ENCODE measurements around the gene C6orf120.

- no peak for TF ChIP-seq EZH2 (IDR thresholded peaks at IDR 0.05; ENCODE audit: borderline replicate concordance, insufficient read depth, low read depth, low read length, poor library complexity, severe bottlenecking)
- TF ChIP-seq, protein P1, sequence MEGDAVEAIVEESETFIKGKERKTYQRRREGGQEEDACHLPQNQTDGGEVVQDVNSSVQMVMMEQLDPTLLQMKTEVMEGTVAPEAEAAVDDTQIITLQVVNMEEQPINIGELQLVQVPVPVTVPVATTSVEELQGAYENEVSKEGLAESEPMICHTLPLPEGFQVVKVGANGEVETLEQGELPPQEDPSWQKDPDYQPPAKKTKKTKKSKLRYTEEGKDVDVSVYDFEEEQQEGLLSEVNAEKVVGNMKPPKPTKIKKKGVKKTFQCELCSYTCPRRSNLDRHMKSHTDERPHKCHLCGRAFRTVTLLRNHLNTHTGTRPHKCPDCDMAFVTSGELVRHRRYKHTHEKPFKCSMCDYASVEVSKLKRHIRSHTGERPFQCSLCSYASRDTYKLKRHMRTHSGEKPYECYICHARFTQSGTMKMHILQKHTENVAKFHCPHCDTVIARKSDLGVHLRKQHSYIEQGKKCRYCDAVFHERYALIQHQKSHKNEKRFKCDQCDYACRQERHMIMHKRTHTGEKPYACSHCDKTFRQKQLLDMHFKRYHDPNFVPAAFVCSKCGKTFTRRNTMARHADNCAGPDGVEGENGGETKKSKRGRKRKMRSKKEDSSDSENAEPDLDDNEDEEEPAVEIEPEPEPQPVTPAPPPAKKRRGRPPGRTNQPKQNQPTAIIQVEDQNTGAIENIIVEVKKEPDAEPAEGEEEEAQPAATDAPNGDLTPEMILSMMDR (IDR thresholded peaks at IDR 0.05) = no peak
These were observed 49.5 kb downstream of the C6orf120 start, which contains the start of the genes DYNLT2 and ERMARD for GRCh38 chr6:169751242-169752073.

Measured in B cell (primary cell).